GM12873 (cell line): ENCODE measurements around the gene CDK10.

Experiments
- CTCF ChIP-seq: IDR thresholded peaks from 2 replicates; pipeline ENCODE4 v1.5.1; 2012; ENCODE audit warnings: low read depth, mild to moderate bottlenecking, moderate library complexity, low read length, control low read depth; ENCODE audit not compliant: insufficient read depth; ENCODE audit errors: missing control alignments

Gene CDK10

DNA sequence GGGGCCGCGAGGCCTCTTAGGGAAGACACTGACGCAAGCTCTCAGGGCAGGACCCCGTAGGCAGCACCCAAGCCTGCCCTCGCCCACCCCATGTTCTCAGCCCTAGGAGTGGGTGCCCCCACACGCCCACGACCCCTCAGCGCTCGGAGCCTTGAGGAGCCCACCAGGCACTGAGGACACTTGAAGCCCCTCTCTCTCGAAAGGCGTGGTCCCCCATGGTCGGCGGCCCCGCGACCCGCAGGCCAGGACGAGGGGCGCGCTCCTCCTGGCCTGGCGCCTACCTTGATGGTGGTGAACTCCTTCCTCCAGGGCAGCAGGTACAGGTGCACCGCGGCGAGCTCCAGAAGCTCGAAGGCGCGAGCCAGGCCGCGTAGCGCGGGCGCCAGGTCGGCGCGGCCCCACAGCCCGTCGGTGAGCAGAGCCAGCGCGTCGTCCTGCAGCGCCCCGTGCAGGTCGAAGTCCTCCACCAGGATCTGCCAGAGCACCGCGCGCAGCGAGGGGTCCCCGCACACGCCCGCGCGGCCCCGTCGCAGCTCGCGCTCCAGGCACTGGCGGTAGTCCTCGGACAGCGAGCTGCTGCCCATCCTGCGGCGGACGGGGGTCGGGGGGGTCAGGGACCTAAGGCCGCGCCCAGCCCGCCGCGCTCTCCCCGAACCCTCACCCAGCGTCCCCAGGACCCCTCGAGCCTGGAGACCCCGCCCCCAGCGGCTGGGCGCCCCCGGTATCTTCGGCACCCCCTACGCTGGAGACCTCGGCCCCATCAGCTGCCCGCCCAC, 14.3 kb downstream of the CDK10 start:
- TF ChIP-seq CTCF: peak; percentile 54

DNA sequence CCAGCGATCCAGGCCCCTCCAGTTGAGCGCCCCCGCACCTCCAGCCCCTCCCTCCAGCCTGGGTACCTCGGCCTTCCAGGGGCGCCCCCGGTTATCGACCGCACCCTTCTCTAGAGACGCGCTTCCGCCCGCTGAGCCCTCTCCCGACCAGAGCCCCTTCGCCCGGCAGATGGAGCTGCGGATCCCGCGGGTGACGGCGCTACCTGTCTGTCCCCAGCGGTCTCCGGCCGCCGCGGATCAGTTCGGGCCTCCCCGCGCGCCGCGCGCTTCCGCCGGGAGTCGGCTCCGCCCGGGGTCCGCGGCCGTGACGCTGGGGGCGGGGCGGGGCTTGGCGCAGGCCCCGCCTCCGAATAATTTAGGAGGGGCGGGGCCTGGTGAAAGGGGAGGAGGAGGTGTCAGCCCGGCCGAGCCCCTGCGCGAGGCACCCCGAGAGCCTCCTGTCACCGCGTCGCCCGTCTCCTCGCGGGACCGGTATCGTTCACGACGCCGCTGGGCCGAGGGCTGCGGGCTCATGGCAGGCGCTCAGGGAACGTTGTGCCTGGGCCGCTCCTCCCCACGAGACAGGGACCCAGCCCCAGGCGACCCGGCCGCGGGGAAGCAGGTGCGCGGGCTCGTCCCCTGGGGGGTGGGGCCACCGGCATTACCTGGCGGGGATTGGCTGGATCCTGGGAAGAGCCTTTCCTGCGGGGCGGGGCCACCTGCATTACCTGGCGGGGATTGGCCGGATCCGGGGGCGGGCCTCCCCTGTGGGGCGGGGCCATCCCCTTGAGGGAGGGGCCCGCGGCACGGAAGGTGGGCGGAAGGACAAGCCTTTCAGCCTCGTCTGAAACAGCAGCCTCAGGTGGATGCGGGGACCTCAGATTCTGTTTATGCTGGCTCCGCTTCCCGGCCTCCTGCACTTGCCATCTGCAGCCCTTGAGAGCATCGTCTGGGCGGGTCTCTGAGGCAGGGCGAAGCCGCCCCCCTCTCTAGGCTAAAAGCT, 15.2 kb downstream of the CDK10 start, which contains the start of gene SPATA2L:
Gene SPATA2L, minus strand, starts transcription at position 281 of the 982 bp plus-strand sequence. CDS start 473 bp downstream, outside the sequence.
- TF ChIP-seq CTCF: peak; percentile 22

DNA sequence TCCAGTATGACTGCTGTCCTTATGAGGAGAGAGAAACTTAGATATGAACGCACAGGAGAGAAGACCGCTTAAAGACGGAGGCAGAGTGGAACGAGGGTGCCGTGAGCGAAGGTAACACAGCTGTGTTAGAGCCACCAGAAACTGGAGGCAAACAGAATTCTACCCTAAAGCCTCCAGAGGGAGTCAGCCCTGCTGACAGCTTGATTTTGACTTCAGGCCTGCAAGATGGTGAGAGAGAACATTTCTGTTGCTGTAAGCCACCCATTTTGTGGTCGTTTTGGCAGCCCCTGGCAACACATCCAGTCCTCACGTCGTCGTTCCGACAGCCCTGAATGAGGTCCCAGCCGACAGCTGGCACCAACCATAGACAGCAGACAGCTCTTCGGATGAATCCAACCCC, 17.8 kb downstream of the CDK10 start:
- TF ChIP-seq CTCF: no peak

- no peak for TF ChIP-seq CTCF
Observed at GRCh38 chr16:89705006-89705405, 18.5 kb downstream of the CDK10 start.

GRCh38 chr16:89706518-89707260, 20.2 kb downstream of the CDK10 start:
- no peak for TF ChIP-seq CTCF

GRCh38 chr16:89707695-89708094, 21.2 kb downstream of the CDK10 start:
- TF ChIP-seq CTCF: no peak

- TF ChIP-seq CTCF: no peak
Observed at GRCh38 chr16:89708481-89708931, 22.0 kb downstream of the CDK10 start.
